Myocyte (in vitro differentiated cells): ENCODE data around the gene ZDHHC11. TPM values are rescaled to one million over a fixed set of nuclear protein-coding genes. Genes with fewer than 3 reads are reported as not detected.
"Not testable (repeated sequence)": the region's sequence is repeated elsewhere in the genome, so short reads cannot be mapped to it uniquely, and the experiment has no call there.

Source experiments
- DNase-seq: peaks from one replicate; pipeline ENCODE4 v3.0.0-alpha.2; 2012; ENCODE audit warnings: low read depth
- total RNA-seq: library from RNA; depleted of rRNA; stranded (reverse); fragments of >200 nt; gene quantifications from 2 replicates; pipeline ENCODE4 v1.2.3, GENCODE V29; 2014

ZDHHC11 gene
- total RNA-seq, 1 donor from 2014 or later, result 0.37 TPM

DNA sequence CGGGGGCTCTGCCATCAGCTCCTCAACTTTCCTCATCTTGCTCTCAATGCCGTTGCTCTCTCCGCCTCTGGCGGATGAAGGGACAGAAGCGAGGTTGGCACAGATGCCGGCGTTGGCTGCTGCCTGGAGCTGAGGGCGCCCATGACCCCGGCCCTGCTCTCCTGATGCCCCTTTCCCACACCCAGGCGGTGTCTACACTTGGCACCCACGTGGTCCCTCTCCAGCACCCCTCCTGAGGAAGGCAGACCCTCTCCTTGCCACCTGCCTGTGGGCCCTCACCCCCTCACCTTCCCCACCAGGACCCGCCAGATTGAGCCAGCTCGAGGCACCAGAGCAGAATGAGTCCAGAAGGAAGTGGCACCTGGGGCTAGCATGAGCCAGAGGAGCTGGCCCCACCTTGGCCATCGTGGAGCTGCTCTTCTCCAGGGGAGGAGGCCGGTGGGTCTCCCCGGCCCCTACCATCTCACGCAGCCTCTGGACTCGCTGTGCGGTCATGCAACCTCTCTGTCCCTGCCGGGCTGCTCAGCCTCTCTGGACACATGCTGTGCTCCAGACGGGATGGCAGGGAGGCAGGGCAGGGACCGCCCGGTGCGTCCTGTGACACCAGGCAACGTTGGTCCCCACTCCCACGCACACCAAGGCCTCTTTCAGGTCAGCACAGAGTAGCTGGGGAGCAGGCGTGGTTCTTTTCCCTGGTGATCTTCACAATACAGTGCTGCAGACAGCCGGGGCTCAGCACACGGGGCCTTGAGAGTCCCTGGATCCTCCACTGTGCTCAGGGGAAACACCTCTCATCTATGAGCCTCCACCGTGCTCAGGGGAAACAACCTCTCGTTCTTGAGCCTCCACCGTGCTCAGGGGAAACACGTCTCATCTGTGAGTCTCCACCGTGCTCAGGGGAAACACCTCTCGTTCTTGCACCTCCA, 4.8 kb downstream of the ZDHHC11 start:
- DNase-seq, result not testable (repeated sequence)

DNA sequence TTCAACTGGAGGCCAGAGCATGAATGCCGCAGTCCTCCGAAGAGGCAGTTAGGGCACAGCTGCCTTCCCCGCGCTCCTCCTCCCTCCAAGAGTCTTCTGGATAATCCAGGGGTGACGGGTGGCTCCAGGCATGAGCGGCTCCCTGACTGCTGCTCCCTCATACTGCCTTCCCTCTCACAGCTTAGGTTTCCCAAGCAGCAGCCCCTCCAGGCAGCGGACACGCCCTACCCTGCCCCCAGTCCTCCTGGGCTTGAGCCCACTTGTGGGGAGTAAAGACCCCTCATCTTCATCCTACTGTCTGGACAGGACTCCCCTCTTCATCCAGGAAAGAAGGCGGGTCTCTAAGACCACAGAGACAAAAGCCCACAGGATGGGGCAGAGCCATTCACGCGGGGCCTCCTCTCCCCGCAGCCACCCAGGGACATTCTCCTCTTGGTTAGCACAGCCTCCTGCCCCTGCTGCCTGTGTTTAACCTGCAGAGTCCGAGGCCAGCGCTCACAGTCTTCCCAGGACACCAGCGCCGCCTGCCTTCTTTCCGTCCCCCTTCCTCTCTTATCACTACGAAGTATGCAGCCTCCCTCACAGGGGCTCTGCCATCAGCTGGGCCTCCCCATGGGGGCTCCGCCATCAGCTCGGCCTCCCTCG, 5.6 kb downstream of the ZDHHC11 start:
- not testable (repeated sequence) for DNase-seq

DNA sequence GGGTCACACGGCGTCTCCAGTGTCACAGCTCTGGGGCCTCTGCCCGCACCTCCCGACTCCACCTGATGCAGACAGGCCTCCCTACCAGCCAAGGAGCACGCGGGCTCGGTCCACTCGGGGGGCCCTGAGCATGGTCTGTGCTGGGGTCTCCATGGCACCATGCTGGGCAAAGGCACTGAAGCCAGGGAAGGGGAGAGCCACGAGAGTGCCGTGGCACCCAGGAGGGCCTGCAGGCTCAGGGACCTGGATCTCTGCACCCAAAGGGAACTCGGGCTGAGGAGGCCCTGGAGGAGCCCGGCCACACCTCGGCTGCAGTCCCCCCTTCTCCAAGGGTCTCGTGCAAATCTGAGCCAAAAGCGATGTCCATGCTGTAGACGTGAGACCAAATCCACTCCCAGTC, 6.4 kb downstream of the ZDHHC11 start:
- DNase-seq, result not testable (repeated sequence)

DNA sequence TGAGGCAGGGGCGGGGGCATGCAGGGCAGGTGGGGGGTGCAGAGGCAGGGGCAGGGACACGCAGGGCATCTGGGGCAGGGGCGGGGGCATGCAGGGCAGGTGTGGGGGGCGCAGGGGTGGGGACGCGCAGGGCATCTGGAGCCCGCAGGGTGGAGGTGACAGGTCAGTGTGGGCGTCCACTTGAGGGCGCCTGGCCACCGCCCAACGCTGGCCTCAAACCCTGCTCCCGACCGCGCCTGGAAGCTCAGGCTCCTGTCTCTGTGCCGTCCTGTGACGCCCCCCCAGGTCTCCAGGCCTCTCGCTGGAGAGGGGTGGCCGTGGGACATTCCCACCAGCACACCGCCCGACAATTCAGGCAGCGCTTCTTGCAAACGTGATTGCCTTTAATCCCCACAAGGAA, 6.9 kb downstream of the ZDHHC11 start:
- not testable (repeated sequence) for DNase-seq

DNA sequence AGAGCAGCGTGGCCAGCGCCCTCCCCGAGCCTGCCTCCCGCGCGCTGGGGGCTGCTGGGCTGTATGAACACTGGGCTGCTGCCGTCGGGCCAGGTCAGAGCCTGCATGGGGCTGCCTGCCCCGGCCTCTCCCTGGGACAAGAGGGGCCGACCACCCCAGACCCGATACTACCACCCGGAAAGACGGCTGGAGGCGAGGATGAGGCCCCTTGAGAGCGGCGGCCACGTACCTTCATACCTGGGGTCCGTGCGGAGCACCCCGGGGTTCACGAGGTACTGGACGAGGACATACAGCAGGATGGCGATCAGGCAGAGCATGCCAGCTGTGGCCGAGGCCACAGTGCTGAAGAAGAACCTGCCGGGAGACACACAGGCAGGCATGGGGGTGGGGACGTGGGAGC, 7.4 kb downstream of the ZDHHC11 start:
- DNase-seq, result not testable (repeated sequence)

DNA sequence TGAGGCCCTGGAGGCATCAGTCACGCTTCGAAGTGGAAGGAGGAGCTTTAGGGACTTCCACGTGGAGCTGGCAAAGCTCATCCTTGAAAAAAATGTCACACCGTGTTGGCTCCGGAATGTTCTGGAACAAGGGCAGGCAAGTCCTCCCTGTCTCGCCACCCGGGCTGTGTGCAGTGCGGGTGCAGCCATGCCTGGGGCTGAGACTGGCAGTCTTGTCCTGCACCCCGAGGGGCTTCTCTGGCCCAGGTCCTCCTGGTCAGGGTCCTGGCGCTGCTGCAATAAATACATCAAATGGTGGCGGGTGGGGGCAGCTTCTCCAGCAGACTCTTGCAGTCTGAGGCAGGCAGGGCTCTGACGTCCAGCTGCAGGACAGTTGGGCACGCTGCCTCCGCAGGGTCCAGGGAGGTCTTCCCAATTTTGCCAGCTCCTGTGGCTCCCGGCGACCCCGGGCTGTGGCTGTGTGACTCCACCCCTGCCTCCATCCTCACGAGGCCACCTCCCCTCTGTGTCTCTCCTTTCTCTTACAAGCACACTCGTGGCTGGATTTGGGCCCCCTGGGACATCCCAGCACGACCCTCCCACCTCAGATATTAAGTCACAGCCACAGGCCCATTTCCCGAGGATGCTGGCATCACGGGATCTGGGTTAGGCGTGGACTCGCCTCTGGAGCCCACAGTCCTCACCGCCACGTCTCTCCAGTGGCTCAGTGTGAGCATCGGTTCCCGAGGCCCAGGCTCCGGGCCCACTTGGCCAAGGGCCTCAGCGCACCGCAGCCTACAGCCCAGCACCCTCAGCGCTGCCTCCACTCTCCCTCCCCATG, 8.2 kb downstream of the ZDHHC11 start:
- DNase-seq, result not testable (repeated sequence)

DNA sequence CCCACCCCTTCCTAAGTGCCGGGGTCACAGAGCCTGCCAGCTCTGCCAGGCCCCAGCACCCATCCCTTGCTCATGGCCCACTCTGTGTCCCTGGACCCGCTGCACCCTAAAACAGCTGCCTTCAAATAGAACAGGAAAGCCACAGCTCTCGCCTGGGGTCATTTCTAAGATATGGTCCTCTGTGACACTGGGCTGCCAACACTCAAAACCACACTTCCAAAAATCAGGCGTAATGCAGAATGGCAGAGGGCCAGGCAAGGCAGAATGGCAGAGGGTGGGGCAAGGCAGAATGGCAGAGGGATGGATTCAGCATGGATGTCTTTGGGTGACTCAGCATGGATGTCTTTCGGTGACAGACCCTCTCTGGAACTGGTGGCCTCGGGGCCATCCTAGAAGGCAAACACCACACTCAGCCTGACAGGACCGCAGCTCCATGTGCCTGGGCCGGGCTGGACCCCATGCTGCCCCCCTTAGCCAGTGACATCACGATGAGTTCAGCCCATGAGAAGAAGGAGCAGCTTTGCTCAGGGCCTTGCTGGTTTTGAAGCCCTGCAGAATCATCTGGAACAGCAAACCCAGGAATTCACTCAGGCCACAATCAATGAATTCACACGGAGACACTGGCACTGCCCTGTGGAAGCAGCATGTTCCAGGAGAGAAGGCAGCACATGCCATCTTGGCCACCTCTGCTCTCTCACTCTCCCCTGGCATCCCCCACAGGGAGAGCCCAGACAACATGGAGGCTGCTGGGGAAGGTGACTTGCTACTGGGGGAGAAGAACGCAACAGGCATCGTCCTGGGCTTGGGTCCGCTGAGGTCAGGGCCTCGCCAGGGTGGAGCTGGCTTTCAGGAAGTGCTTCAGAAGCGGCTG, 9.0 kb downstream of the ZDHHC11 start:
- DNase-seq, result not testable (repeated sequence)

DNA sequence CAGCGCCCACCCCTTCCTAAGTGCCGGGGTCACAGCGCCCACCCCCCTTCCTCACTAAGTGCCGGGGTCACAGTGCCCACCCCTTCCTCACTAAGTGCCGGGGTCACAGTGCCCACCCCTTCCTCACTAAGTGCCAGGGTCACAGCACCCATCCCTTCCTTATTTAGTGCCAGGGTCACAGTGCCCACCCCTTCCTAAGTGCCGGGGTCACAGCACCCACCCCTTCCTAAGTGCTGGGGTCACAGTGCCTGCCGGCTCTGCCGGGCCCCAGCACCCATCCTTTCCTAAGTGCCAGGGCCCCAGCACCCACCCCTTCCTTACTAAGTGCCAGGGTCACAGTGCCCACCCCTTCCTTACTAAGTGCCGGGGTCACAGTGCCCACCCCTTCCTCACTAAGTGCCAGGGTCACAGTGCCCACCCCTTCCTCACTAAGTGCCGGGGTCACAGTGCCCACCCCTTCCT, 9.8 kb downstream of the ZDHHC11 start:
- not testable (repeated sequence) for DNase-seq

DNA sequence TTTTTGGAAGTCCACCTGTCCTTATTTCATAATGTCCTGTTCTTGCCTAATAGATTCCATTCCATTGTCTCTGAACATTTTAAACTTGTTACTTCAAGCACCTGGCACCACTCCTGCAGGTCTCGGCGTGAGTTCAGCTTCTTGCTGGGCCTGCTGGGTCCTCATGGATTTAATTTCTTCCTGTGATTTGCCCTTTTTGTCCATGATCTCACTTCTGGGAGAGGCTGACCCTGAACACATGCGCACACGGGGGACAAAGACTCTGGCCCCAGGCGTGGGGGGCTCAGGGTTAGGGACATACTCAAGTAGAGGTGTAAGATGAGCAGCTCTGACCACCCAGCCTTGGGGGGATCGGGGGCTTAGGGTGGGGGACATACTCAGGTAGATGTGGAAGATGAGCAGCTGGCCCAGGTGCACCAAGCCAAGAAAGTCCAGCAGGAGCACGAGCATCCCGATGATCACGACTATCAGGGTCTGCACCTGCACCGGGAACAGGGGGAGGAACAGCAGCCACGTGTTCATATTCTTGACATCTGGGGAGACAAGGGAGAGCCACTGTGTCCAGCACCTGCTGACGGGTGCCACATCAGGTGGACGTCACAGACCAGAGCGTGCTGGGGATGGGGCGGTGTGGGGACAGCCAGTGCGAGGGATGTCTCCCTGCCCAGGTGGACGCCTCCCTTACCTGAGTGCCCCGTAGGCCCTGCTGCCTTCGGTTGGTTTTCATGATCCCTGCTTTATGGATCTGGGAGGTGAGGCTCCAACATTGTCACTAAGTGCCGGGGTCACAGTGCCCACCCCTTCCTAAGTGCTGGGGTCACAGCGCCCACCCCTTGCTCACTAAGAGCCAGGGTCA, 10.4 kb downstream of the ZDHHC11 start:
- DNase-seq, result not testable (repeated sequence)

DNA sequence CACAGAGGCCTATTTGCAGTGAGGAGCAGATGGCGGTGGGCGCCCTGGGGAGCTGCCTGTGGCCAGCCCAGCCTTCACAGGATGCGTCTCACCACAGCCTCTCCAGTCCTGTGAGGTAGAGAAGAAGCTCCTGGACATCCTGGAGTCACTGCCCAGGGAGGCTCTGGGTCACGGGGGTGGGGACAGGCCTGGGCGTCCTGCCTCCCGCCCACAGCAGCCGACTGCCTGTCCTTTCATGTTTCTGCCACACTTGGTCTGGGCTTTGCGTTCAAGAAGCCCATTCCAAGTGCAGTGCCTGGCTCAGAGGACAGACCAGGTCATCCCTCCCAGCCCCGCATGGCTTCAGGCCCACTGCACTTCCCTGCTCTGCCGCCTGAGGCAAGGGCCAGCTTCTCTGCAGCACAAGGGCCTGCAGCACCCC, 12.3 kb downstream of the ZDHHC11 start:
- DNase-seq, result peak; percentile 50

DNA sequence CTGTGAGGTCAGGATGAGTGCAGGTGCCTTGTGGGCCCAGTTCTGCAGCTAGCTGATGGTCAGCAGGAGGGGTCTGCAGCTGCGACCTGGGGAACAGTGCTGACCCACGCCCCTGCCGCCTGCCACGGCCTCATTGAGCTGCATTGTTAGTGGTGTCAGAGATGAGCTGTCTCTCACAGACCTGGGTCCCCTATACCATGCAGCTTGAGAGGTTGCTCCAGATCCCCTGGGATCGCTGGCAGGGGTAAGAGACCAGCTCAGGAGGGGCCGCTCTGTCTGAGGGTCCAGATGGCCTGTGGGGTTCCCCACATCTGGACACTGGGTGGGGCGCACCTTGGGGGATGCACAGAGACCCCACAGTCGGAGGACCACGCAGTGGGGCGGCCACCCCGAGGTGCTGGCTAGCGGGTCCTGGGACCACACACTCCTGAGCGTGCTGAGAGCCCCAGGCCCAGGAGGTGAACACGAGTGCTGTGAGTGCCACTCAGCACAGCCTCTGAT, 13.1 kb downstream of the ZDHHC11 start:
- not testable (repeated sequence) for DNase-seq

DNA sequence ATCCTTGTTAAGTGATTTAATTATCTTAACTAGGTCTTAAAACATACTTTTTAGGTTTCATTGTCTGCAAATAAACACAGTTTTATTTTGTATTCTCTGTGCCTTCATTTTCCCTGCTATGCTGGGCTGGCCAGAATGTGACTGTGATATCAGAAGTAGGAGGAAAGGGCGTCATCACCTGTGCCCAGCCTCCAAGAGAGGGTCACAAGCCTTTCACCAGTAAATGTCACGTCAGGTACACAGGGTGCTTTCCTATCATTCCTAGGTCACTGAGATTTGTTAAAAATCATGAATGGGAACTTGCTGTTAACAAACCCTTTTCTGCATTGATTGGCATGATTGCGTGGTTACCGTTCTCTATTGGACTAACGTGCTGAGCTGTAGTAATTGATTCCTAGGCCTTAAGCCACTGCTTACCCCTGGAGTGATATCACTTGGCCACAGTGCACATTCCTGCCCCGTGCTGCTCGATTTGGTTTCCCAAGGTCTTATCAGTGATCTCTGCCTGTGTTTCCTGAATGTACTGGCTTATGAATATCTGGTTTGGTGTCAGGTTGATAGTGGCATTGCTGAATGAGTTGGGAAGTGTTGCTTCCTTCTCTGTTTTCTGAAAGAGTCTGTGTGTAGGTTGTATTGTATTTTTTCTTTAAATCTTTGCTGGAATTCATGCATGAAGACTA, 14.7 kb downstream of the ZDHHC11 start:
- DNase-seq, result not testable (repeated sequence)

DNA sequence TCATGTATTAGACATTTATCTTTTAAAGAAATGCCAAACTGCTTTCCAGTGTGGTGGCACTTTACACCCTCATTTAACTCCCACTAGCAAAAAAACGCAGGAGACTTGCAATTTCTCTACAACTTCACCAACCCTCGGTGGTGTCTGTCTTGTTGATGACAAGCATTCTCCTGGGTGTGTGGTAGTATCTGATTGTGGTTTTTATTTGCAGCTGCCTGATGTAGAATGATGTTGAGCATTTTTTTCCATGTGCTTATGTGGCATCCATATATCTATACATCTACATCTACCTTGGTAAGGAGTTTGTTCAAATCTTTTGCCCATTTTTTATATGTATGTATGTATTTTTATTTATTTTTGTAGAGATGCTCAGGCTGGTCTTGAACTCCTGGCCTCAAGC, 16.8 kb downstream of the ZDHHC11 start:
- DNase-seq, result not testable (repeated sequence)

DNA sequence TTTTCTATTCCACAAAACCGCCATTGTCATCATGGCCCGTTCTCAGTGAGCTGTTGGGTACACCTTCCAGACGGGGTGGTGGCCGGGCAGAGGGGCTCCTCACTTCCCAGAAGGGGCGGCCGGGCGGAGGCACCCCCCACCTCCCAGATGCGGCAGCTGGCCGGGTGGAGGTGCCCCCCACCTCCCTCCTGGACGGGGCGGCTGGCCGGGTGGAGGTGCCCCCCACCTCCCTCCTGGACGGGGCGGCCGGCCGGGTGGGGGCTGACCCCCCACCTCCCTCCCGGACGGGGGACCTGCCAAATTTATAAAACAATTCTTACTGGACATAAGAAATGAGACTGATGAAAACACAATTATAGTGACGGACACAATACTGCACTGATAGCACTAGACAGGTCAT, 22.6 kb downstream of the ZDHHC11 start:
- not testable (repeated sequence) for DNase-seq

DNA sequence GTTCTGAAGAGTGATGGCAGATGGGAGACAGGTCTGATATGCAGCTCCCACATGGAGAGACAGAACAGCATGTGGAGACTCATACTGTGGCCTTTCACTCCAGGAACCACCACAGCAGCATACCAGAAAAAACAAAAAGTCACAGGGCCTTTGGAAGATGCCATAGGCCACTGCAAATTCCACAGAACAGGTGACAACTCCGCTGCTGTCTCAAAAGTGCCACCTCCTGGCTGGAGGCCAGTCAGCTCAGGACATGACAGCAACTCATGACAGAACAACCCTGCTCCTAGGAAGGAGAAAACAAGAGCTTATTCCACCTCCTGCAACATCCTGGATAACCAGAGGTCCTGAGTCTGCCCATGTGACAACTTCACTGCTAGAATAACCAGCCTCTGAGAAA, 25.2 kb downstream of the ZDHHC11 start:
- DNase-seq, result not testable (repeated sequence)

DNA sequence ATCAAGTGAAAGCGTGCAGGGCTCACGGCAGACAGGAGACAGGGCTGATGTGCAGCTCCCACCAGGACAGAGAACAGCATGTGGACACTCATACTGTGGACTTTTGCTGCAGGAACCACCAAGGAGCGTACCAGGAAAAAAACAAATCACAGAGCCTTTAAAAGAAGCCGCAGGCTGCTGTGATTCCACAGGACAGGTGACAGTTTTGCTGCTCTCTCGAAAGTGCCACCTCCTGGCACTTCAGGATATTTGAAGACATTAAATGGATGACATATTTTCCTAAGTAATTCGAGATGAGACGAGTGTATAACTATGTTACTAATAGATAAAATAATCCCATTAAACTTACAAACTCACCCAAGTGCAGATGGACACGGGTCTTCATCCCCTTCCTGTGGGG, 29.3 kb downstream of the ZDHHC11 start:
- DNase-seq, result no peak

DNA sequence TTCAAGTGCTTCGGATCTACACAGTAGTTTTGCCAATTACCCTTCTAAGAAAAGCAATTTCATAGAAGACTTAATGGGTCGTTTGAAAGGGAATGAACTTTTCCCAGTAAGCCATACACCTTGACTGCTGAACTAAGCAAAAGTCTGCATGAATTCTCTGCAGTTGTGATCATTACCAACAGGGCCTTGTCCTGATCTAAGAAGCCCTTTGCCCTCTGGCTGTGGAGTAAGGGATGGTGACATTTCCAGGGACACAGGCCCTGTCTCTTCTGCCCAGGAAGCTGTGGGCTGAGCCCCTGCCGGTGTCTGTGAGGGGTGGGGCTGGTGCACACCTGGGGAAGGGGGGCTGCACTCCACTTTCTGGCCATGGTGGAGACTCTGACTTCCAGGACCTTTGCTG, 30.5 kb downstream of the ZDHHC11 start:
- DNase-seq, result no peak

DNA sequence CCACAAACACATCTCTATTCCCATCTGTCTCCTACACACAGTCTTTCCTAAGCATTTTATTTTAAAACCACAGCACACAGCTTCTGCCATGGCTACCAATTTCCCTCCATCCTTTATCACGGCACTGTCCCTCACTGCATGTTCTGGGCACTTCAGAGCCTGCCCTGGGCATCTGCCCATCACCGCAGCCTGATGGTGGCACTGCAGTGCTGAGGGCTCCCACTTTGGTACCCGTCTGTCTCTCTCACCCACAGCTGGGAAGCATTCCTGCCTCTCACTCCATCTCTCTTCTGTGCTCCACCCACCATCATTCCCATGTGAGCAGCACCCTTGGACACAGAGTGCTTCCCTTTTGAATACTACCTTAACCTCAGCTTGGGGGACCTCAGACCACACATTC, 31.7 kb downstream of the ZDHHC11 start:
- no peak for DNase-seq

DNA sequence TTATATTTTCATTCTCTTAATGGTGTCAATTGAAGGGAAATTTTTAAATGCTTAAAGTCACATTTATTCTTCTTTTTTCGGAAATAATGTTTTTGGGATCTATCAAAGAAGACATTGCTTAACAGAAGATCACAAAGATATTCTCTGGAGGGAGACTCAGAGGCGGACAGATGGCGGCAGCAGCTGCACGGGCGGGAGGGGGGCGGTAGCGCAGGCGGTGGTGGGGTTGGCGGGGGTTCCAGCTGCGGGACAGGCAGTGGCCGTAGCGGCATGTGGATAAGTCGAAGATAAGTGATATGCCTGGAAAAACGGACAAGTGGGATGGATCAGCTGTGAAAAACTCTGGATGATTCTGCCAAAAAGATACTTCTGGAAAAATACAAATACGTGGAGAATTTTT, 34.6 kb downstream of the ZDHHC11 start:
- DNase-seq, result no peak
